HepG2 (cell line): ENCODE data around the gene HEXD. TPM values are rescaled to one million over a fixed set of nuclear protein-coding genes. Genes with fewer than 3 reads are reported as not detected.
A peak's percentile ranks its signal among the peaks of the same experiment; 100 is the strongest.

ENCODE experiments used
- AGO2 ChIP-seq: fragments of 200-400 bp; formaldehyde crosslinking; optimal IDR thresholded peaks from 2 replicates; pipeline ENCODE3; 2017; ENCODE audit warnings: mild to moderate bottlenecking, low read depth, low read length, moderate library complexity
- CENPX ChIP-seq: sonication (generic); formaldehyde crosslinking; IDR thresholded peaks from 2 replicates; pipeline ENCODE4 v1.9.0; 2021; ENCODE audit warnings: mild to moderate bottlenecking, missing genetic modification reagents, moderate library complexity
- FOXK2 ChIP-seq: fragments of 450-650 bp; IDR thresholded peaks from 2 replicates; pipeline ENCODE4 v1.6.1; 2016
- MTF1 ChIP-seq: sonication (generic); formaldehyde crosslinking; IDR thresholded peaks from 2 replicates; pipeline ENCODE4 v1.5.0; 2020; ENCODE audit warnings: missing genetic modification reagents
- RARG ChIP-seq: sonication (generic); formaldehyde crosslinking; IDR thresholded peaks from 2 replicates; pipeline ENCODE4 v1.4.0; 2020; ENCODE audit warnings: low read depth, mild to moderate bottlenecking, missing genetic modification reagents
- SETDB1 ChIP-seq: sonication (generic); formaldehyde crosslinking; IDR thresholded peaks from 2 replicates; pipeline ENCODE4 v1.5.1; 2020; ENCODE audit warnings: missing genetic modification reagents, mild to moderate bottlenecking, borderline replicate concordance
- YEATS2 ChIP-seq: sonication (generic); formaldehyde crosslinking; IDR thresholded peaks from 2 replicates; pipeline ENCODE4 v1.4.0; 2020; ENCODE audit warnings: missing genetic modification reagents, borderline replicate concordance
- ZKSCAN5 ChIP-seq: sonication (generic); formaldehyde crosslinking; IDR thresholded peaks from 2 replicates; pipeline ENCODE4 v1.5.1; 2020; ENCODE audit warnings: mild to moderate bottlenecking, missing genetic modification reagents
- ZNF124 ChIP-seq: sonication (generic); formaldehyde crosslinking; IDR thresholded peaks from 2 replicates; pipeline ENCODE4 v1.4.0; 2020; ENCODE audit warnings: missing genetic modification reagents
- ZNF329 ChIP-seq: sonication (generic); formaldehyde crosslinking; IDR thresholded peaks from 2 replicates; pipeline ENCODE4 v1.9.0; 2021; ENCODE audit warnings: low read depth, mild to moderate bottlenecking, missing genetic modification reagents
- ZNF724P ChIP-seq: sonication (generic); formaldehyde crosslinking; IDR thresholded peaks from 2 replicates; pipeline ENCODE4 v1.8.0; 2022; ENCODE audit warnings: missing genetic modification reagents, borderline replicate concordance
- ZZZ3 ChIP-seq: sonication (generic); formaldehyde crosslinking; IDR thresholded peaks from 2 replicates; pipeline ENCODE4 v1.4.0; 2020; ENCODE audit warnings: missing genetic modification reagents, mild to moderate bottlenecking, borderline replicate concordance
- polyA plus RNA-seq, 8 experiments: library from polyadenylated mRNA; depleted of rRNA in 3 of 8; stranded (reverse) in 7 of 8; unstranded in 1 of 8; fragments of >200 nt; fragmentation: Illumina TruSeq in 4 of 8; extraction: Trizol in 4 of 8; gene quantifications; 2 replicates each; pipeline versions ENCODE4 v1.2.1 to v1.2.3, GENCODE V29; 2011 to 2016; ENCODE audit warnings: low read depth in 4 of 8, missing spikeins in 1 of 8, mixed read lengths in 1 of 8; ENCODE audit not compliant: insufficient read depth in 1 of 8
- total RNA-seq, 5 experiments: library from RNA; depleted of rRNA; stranded (reverse); fragments of >200 nt; fragmentation: Illumina TruSeq; extraction: Trizol; gene quantifications; 2 replicates each; pipeline ENCODE4 v1.2.3, GENCODE V29; 2016; ENCODE audit warnings: low read depth in 1 of 5
- TF ChIP-seq, protein P1 (sequence below): IDR thresholded peaks from 2 replicates; pipeline ENCODE4 v1.6.1; 2018; ENCODE audit warnings: missing genetic modification reagents, mild to moderate bottlenecking, missing compliant biosample characterization
- TF ChIP-seq, protein P2 (sequence below): sonication (generic); formaldehyde crosslinking; IDR thresholded peaks from 2 replicates; pipeline ENCODE4 v1.4.0; 2020; ENCODE audit warnings: missing genetic modification reagents
- TF ChIP-seq, protein P3 (sequence below): IDR thresholded peaks from 2 replicates; pipeline ENCODE4 v1.6.1; 2016; ENCODE audit warnings: low read depth, control low read depth
- TF ChIP-seq, protein P4 (sequence below): IDR thresholded peaks from 2 replicates; pipeline ENCODE4 v1.6.1; 2016; ENCODE audit warnings: missing compliant biosample characterization, missing genetic modification reagents, borderline replicate concordance
- TF ChIP-seq, protein P5 (sequence below): sonication (generic); formaldehyde crosslinking; IDR thresholded peaks from 2 replicates; pipeline ENCODE4 v1.5.0; 2020; ENCODE audit warnings: missing genetic modification reagents
- TF ChIP-seq, protein P6 (sequence below): sonication (generic); formaldehyde crosslinking; IDR thresholded peaks from 2 replicates; pipeline ENCODE4 v1.8.0; 2022; ENCODE audit warnings: missing genetic modification reagents, mild to moderate bottlenecking, borderline replicate concordance
- TF ChIP-seq, protein P7 (sequence below): sonication (generic); formaldehyde crosslinking; IDR thresholded peaks from 2 replicates; pipeline ENCODE4 v1.4.0; 2020; ENCODE audit warnings: missing genetic modification reagents, borderline replicate concordance

Gene HEXD
- total and polyA plus RNA-seq, 2 of the 13 experiments (the other 11 are each of a cell fraction or from before 2014, with no cell fraction given), result 22.3 to 41.8 TPM

DNA sequence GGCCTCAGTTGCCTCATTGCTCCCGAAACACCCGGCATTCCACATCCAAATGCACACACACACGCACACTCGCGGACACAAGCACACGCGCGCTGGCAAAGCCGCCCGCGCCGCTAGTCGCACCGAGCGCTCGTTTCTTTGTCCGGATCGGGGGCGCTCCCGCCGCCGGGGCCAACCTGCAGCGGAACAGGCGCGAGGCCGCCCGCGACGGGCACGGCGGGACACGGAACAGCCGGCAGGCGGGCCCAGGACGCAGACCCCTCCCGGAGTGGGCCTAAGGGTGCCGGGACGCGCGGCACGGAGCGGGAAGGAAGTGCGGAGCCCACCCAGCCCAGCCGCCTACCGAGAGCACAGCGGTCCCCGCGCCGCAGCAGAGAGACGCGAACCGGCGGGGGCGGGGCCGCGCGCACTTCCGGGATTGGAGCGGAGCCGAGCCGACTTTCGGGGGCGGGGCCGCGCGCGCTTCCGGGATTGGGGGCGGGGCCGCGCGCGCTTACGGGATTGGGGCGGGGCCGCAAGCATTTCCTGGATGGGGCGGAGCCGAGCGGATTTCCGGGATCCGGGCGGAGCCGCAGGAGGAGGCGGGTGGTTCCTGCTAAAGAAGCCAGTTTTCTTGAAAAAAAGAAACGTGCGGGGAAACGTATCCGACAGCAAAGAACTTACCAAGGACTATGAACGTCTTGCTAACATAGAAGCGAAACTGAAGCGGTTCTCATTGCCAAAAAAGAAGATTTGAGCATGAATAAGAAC is 32.4 kb downstream of the HEXD start, which contains the start of gene CYBC1 (continued):
- TF ChIP-seq, protein P1, sequence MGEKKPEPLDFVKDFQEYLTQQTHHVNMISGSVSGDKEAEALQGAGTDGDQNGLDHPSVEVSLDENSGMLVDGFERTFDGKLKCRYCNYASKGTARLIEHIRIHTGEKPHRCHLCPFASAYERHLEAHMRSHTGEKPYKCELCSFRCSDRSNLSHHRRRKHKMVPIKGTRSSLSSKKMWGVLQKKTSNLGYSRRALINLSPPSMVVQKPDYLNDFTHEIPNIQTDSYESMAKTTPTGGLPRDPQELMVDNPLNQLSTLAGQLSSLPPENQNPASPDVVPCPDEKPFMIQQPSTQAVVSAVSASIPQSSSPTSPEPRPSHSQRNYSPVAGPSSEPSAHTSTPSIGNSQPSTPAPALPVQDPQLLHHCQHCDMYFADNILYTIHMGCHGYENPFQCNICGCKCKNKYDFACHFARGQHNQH (CRISPR knock-in tag), result peak; percentile 80; the same call in 1 of the 2 replicates
- no peak for TF ChIP-seq RARG (CRISPR knock-in tag)
- TF ChIP-seq, protein P2, sequence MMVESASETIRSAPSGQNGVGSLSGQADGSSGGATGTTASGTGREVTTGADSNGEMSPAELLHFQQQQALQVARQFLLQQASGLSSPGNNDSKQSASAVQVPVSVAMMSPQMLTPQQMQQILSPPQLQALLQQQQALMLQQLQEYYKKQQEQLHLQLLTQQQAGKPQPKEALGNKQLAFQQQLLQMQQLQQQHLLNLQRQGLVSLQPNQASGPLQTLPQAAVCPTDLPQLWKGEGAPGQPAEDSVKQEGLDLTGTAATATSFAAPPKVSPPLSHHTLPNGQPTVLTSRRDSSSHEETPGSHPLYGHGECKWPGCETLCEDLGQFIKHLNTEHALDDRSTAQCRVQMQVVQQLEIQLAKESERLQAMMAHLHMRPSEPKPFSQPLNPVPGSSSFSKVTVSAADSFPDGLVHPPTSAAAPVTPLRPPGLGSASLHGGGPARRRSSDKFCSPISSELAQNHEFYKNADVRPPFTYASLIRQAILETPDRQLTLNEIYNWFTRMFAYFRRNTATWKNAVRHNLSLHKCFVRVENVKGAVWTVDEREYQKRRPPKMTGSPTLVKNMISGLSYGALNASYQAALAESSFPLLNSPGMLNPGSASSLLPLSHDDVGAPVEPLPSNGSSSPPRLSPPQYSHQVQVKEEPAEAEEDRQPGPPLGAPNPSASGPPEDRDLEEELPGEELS (CRISPR knock-in tag), result 0 out of 2 replicates have a peak, but pooled peaks have one; percentile 11
- TF ChIP-seq ZNF724P (CRISPR knock-in tag), result peak; percentile 76; the same call in 1 of the 2 replicates
- TF ChIP-seq FOXK2, result no peak
- TF ChIP-seq ZZZ3 (CRISPR knock-in tag), result no peak
- no peak for TF ChIP-seq CENPX (CRISPR knock-in tag)
- TF ChIP-seq, protein P3, sequence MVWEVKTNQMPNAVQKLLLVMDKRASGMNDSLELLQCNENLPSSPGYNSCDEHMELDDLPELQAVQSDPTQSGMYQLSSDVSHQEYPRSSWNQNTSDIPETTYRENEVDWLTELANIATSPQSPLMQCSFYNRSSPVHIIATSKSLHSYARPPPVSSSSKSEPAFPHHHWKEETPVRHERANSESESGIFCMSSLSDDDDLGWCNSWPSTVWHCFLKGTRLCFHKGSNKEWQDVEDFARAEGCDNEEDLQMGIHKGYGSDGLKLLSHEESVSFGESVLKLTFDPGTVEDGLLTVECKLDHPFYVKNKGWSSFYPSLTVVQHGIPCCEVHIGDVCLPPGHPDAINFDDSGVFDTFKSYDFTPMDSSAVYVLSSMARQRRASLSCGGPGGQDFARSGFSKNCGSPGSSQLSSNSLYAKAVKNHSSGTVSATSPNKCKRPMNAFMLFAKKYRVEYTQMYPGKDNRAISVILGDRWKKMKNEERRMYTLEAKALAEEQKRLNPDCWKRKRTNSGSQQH (CRISPR knock-in tag), result no peak
- TF ChIP-seq ZNF124 (CRISPR knock-in tag), result no peak; the same call in 1 of the 2 replicates
- TF ChIP-seq, protein P4, sequence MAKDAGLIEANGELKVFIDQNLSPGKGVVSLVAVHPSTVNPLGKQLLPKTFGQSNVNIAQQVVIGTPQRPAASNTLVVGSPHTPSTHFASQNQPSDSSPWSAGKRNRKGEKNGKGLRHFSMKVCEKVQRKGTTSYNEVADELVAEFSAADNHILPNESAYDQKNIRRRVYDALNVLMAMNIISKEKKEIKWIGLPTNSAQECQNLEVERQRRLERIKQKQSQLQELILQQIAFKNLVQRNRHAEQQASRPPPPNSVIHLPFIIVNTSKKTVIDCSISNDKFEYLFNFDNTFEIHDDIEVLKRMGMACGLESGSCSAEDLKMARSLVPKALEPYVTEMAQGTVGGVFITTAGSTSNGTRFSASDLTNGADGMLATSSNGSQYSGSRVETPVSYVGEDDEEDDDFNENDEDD (CRISPR knock-in tag), result peak; percentile 57; the same call in 1 of the 2 replicates
- TF ChIP-seq, protein P5, sequence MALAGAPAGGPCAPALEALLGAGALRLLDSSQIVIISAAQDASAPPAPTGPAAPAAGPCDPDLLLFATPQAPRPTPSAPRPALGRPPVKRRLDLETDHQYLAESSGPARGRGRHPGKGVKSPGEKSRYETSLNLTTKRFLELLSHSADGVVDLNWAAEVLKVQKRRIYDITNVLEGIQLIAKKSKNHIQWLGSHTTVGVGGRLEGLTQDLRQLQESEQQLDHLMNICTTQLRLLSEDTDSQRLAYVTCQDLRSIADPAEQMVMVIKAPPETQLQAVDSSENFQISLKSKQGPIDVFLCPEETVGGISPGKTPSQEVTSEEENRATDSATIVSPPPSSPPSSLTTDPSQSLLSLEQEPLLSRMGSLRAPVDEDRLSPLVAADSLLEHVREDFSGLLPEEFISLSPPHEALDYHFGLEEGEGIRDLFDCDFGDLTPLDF (CRISPR knock-in tag), result 0 out of 2 replicates have a peak, but pooled peaks have one; percentile 51
- TF ChIP-seq MTF1 (CRISPR knock-in tag), result no peak
- TF ChIP-seq, protein P6, sequence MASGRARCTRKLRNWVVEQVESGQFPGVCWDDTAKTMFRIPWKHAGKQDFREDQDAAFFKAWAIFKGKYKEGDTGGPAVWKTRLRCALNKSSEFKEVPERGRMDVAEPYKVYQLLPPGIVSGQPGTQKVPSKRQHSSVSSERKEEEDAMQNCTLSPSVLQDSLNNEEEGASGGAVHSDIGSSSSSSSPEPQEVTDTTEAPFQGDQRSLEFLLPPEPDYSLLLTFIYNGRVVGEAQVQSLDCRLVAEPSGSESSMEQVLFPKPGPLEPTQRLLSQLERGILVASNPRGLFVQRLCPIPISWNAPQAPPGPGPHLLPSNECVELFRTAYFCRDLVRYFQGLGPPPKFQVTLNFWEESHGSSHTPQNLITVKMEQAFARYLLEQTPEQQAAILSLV (CRISPR knock-in tag), result peak; percentile 98; the same call in 1 of the 2 replicates
- TF ChIP-seq AGO2, result peak; percentile 90
- no peak for TF ChIP-seq SETDB1 (CRISPR knock-in tag)
- TF ChIP-seq, protein P7, sequence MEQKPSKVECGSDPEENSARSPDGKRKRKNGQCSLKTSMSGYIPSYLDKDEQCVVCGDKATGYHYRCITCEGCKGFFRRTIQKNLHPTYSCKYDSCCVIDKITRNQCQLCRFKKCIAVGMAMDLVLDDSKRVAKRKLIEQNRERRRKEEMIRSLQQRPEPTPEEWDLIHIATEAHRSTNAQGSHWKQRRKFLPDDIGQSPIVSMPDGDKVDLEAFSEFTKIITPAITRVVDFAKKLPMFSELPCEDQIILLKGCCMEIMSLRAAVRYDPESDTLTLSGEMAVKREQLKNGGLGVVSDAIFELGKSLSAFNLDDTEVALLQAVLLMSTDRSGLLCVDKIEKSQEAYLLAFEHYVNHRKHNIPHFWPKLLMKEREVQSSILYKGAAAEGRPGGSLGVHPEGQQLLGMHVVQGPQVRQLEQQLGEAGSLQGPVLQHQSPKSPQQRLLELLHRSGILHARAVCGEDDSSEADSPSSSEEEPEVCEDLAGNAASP (CRISPR knock-in tag), result no peak; the same call in 1 of the 2 replicates
- no peak for TF ChIP-seq ZKSCAN5 (CRISPR knock-in tag)
- peak; percentile 92 for TF ChIP-seq ZNF329 (CRISPR knock-in tag)
- peak; percentile 73; the same call in 1 of the 2 replicates for TF ChIP-seq YEATS2
